HEK293 (cell line): ENCODE results near the gene CACHD1.
A peak's percentile ranks its signal among the peaks of the same experiment; 100 is the strongest.

Experiments used
- CTCF ChIA-PET: fragments of 350-600 bp; formaldehyde crosslinking; extraction: SDS; loops from one replicate; lab custom pipeline; 2021; ENCODE audit warnings: antibody characterized with exemption; lab: Yijun Ruan, JAX
- POLR2A ChIA-PET: fragments of 300-600 bp; formaldehyde crosslinking; extraction: SDS; loops from one replicate; lab custom pipeline; 2020; ENCODE audit warnings: antibody characterized with exemption, inconsistent platforms; lab: Yijun Ruan, JAX
- H3K27ac ChIP-seq: fragments of 200-500 bp; sonication (Bioruptor generic); 2 replicates; pipeline ENCODE4 v1.5.1; 2014; ENCODE audit warnings: low read depth, low read length, control low read depth, inconsistent platforms; ENCODE audit errors: extremely low read depth
- H3K36me3 ChIP-seq, 2 experiments: fragments of 200-500 bp in 1 of 2; sonication (Bioruptor generic) in 1 of 2; 1 replicate in 1 of 2; 2 replicates in 1 of 2; pipeline ENCODE4 v1.5.1; 2014 to 2017; ENCODE audit warnings: inconsistent platforms in 2 of 2, low read length in 2 of 2; ENCODE audit not compliant: control insufficient read depth in 2 of 2, insufficient read depth in 1 of 2
- H3K4me1 ChIP-seq: fragments of 200-500 bp; sonication (Bioruptor generic); 2 replicates; pipeline ENCODE4 v1.5.1; 2014; ENCODE audit warnings: mild to moderate bottlenecking, low read length, inconsistent platforms; ENCODE audit not compliant: control insufficient read depth, insufficient read depth
- H3K4me3 ChIP-seq: 2 replicates; pipeline ENCODE4 v1.5.1; 2011; ENCODE audit warnings: low read depth, mild to moderate bottlenecking, control low read depth, low read length, moderate library complexity
- H3K9me3 ChIP-seq: fragments of 200-500 bp; sonication (Bioruptor generic); 2 replicates; pipeline ENCODE4 v1.5.1; 2014; ENCODE audit warnings: low read depth, low read length, inconsistent platforms; ENCODE audit not compliant: control insufficient read depth, insufficient read depth
- ATF2 ChIP-seq: fragments of 450-650 bp; formaldehyde crosslinking; IDR thresholded peaks from 2 replicates; pipeline ENCODE4 v1.5.1; 2016; ENCODE audit warnings: missing biosample characterization, missing genetic modification characterization, low read depth
- KLF10 ChIP-seq: fragments of 450-650 bp; IDR thresholded peaks from 2 replicates; pipeline ENCODE4 v1.5.1; 2018; ENCODE audit warnings: missing biosample characterization, mild to moderate bottlenecking, missing genetic modification characterization
- OSR2 ChIP-seq: fragments of 450-650 bp; formaldehyde crosslinking; IDR thresholded peaks from 2 replicates; pipeline ENCODE4 v1.5.1; 2016; ENCODE audit warnings: missing biosample characterization, missing genetic modification characterization
- PRDM2 ChIP-seq: fragments of 450-650 bp; formaldehyde crosslinking; IDR thresholded peaks from 2 replicates; pipeline ENCODE4 v1.5.1; 2016; ENCODE audit warnings: missing biosample characterization, missing genetic modification characterization, borderline replicate concordance
- SETDB1 ChIP-seq: IDR thresholded peaks from one replicate; pipeline ENCODE4 v1.6.1; 2017; ENCODE audit warnings: mild to moderate bottlenecking, low read length, moderate library complexity, mixed read lengths; ENCODE audit not compliant: insufficient read length
- ZBTB44 ChIP-seq: fragments of 450-650 bp; IDR thresholded peaks from 2 replicates; pipeline ENCODE4 v1.5.1; 2018; ENCODE audit warnings: missing biosample characterization, mild to moderate bottlenecking, missing genetic modification characterization
- ZBTB48 ChIP-seq: fragments of 450-650 bp; formaldehyde crosslinking; IDR thresholded peaks from 2 replicates; pipeline ENCODE4 v1.5.1; 2016; ENCODE audit warnings: missing biosample characterization, missing genetic modification characterization
- ZFP69B ChIP-seq: fragments of 450-650 bp; formaldehyde crosslinking; IDR thresholded peaks from 2 replicates; pipeline ENCODE4 v1.5.1; 2016; ENCODE audit warnings: missing biosample characterization, missing genetic modification characterization
- ZNF362 ChIP-seq: fragments of 450-650 bp; formaldehyde crosslinking; IDR thresholded peaks from 2 replicates; pipeline ENCODE4 v1.5.1; 2016; ENCODE audit warnings: missing biosample characterization, missing genetic modification characterization
- ZNF391 ChIP-seq: fragments of 450-650 bp; formaldehyde crosslinking; IDR thresholded peaks from 2 replicates; pipeline ENCODE4 v1.5.1; 2016; ENCODE audit warnings: low read depth, missing biosample characterization, missing genetic modification characterization, borderline replicate concordance
- ZNF514 ChIP-seq: fragments of 450-650 bp; formaldehyde crosslinking; IDR thresholded peaks from 2 replicates; pipeline ENCODE4 v1.5.1; 2016; ENCODE audit warnings: missing biosample characterization, missing genetic modification characterization
- ZNF544 ChIP-seq: fragments of 450-650 bp; formaldehyde crosslinking; IDR thresholded peaks from 2 replicates; pipeline ENCODE4 v1.5.0; 2017; ENCODE audit warnings: missing biosample characterization, missing genetic modification characterization
- ZNF639 ChIP-seq: fragments of 450-650 bp; formaldehyde crosslinking; IDR thresholded peaks from 2 replicates; pipeline ENCODE4 v1.5.1; 2016; ENCODE audit warnings: missing biosample characterization, missing genetic modification characterization
- ZSCAN30 ChIP-seq: fragments of 450-650 bp; IDR thresholded peaks from 2 replicates; pipeline ENCODE4 v1.5.1; 2018; ENCODE audit warnings: missing biosample characterization, mild to moderate bottlenecking, missing genetic modification characterization, moderate library complexity

The CACHD1 gene

GRCh38 chr1:64494659-64495058, 24.7 kb downstream of the CACHD1 start:
- POLR2A ChIA-PET = no interaction called here
- Histone ChIP-seq H3K36me3 (no peaks in the 10 kb centered on the region), H3K9me3 (no peaks in the 10 kb centered on the region)
- TF ChIP-seq OSR2 (tag by site-specific recombination) (no peak), KLF10 (tag by site-specific recombination) (no peak), ZNF514 (tag by site-specific recombination) (no peak), SETDB1 (no peak), ZBTB48 (tag by site-specific recombination) (no peak), ZFP69B (tag by site-specific recombination) (no peak), ATF2 (no peak), PRDM2 (no peak), ZNF362 (no peak), ZNF639 (tag by site-specific recombination) (no peak), ZNF544 (tag by site-specific recombination) (no peak), ZNF391 (no peak)
- TF ChIP-seq, all 188 proteins: peak for 0
- peaks cover 29% of the 10 kb centered on the region for H3K4me1 ChIP-seq
- CTCF ChIA-PET = interaction anchor here (1.0 kb wide), 1 partner anchor 181 kb away, joined by 3 read pairs; no protein-coding TSS in a partner anchor
- no peak overlapping the region for H3K27ac ChIP-seq
- no peak overlapping the region for H3K4me3 ChIP-seq

GRCh38 chr1:64495878-64496277, 25.9 kb downstream of the CACHD1 start:
- ChIA-PET CTCF (interaction anchor here (0.6 to 1.0 kb wide), 3 partner anchors 21 to 167 kb away, joined by 3 to 5 read pairs (median 4); no protein-coding TSS in a partner anchor), POLR2A (interaction anchor here (1.0 kb wide), 1 partner anchor 10 kb away, joined by 3 read pairs; no protein-coding TSS in a partner anchor)
- Histone ChIP-seq H3K4me1 (peaks cover 29% of the 10 kb centered on the region), H3K4me3 (no peak overlapping the region), H3K9me3 (no peaks in the 10 kb centered on the region), H3K36me3 (no peaks in the 10 kb centered on the region), H3K27ac (no peak overlapping the region)
- peak; percentile 52; the same call in 1 of the 2 replicates for TF ChIP-seq ZBTB44 (tag by site-specific recombination)
- TF ChIP-seq ZSCAN30 = no peak
